H1 (cell line): Measurements from ENCODE around the gene PLEKHA4. TPM values are rescaled to one million over a fixed set of nuclear protein-coding genes. Genes with fewer than 3 reads are reported as not detected.

Source experiments
- CTCF ChIA-PET: fragments of 300-600 bp; sonication (Branson Sonifier 250); formaldehyde crosslinking; loops from one replicate; lab custom pipeline; 2021; ENCODE audit not compliant: partially characterized antibody; lab: Charles Lee
- POLR2A ChIA-PET: fragments of 300-600 bp; sonication (Branson Sonifier 250); formaldehyde crosslinking; loops from one replicate; lab custom pipeline; 2021; ENCODE audit warnings: inconsistent platforms; ENCODE audit not compliant: partially characterized antibody; lab: Charles Lee
- DNase-seq, 2 experiments: peaks; one replicate each; pipeline versions ENCODE4 v3.0.0 to v3.0.0-alpha.2; 2010 to 2022; ENCODE audit warnings: low spot score in 2 of 2, low read depth in 1 of 2, mixed read lengths in 1 of 2
- FAIRE-seq: peaks from 2 replicates; lab custom pipeline; 2011; peaks lifted over from hg19 to GRCh38; lab: Jason Lieb, UNC
- H2AFZ ChIP-seq: 2 replicates; pipeline ENCODE4 v1.8.1; 2012; ENCODE audit warnings: low read length, inconsistent platforms
- H2AK5ac ChIP-seq: 2 replicates; pipeline ENCODE4 v1.6.1; 2013; ENCODE audit warnings: low read depth, low read length
- H2BK120ac ChIP-seq: replicated peaks from 2 replicates; pipeline ENCODE3; 2013; ENCODE audit warnings: low read depth, low read length, inconsistent platforms
- H2BK12ac ChIP-seq: 2 replicates; pipeline ENCODE4 v1.6.1; 2013; ENCODE audit warnings: low read depth, low read length
- H2BK15ac ChIP-seq: 2 replicates; pipeline ENCODE4 v1.6.1; 2013; ENCODE audit warnings: low read length
- H2BK20ac ChIP-seq: 2 replicates; pipeline ENCODE4 v1.6.1; 2013; ENCODE audit warnings: low read length
- H2BK5ac ChIP-seq: 2 replicates; pipeline ENCODE4 v1.6.1; 2013; ENCODE audit warnings: low read depth, low read length
- H3K14ac ChIP-seq: 2 replicates; pipeline ENCODE4 v1.6.1; 2013; ENCODE audit warnings: inconsistent platforms; ENCODE audit not compliant: insufficient read length
- H3K18ac ChIP-seq: 2 replicates; pipeline ENCODE4 v1.6.1; 2013; ENCODE audit warnings: low read length; ENCODE audit errors: extremely low read depth
- H3K23ac ChIP-seq: 2 replicates; pipeline ENCODE4 v1.6.1; 2013; ENCODE audit warnings: inconsistent platforms; ENCODE audit not compliant: insufficient read length
- H3K23me2 ChIP-seq: 2 replicates; pipeline ENCODE4 v1.6.1; 2013; ENCODE audit warnings: low read depth, low read length
- H3K27ac ChIP-seq: 2 replicates; pipeline ENCODE4 v1.6.1; 2011; ENCODE audit warnings: low read depth, low read length, inconsistent platforms
- H3K27me3 ChIP-seq, 4 experiments: replicated peaks in 1 of 4; 1 replicate in 1 of 4; 2 replicates in 3 of 4; pipeline versions ENCODE4 v1.6.1 to v1.8.1; 2011 to 2013; ENCODE audit warnings: low read length in 3 of 4, mild to moderate bottlenecking in 3 of 4, inconsistent platforms in 2 of 4, mixed read lengths in 2 of 4, moderate library complexity in 1 of 4; ENCODE audit not compliant: control insufficient read depth in 3 of 4, insufficient read depth in 3 of 4; ENCODE audit errors: extremely low read depth in 1 of 4
- H3K36me3 ChIP-seq, 4 experiments: 2 replicates each; pipeline versions ENCODE4 v1.6.1 to v1.8.1; 2011 to 2013; ENCODE audit warnings: mild to moderate bottlenecking in 4 of 4, low read length in 3 of 4, moderate library complexity in 2 of 4, control low read depth in 1 of 4, inconsistent platforms in 1 of 4; ENCODE audit not compliant: insufficient read depth in 4 of 4, control insufficient read depth in 2 of 4
- H3K4ac ChIP-seq: replicated peaks from 2 replicates; pipeline ENCODE3; 2013; ENCODE audit warnings: low read length, low read depth, mixed read lengths, inconsistent platforms; ENCODE audit not compliant: insufficient read length
- H3K4me1 ChIP-seq, 4 experiments: replicated peaks in 1 of 4; 1 replicate in 1 of 4; 2 replicates in 3 of 4; pipeline versions ENCODE4 v1.6.1 to v1.8.1; 2011 to 2013; ENCODE audit warnings: low read length in 3 of 4, inconsistent platforms in 2 of 4, mixed read lengths in 1 of 4; ENCODE audit not compliant: insufficient read depth in 4 of 4, control insufficient read depth in 3 of 4
- H3K4me2 ChIP-seq, 2 experiments: 2 replicates each; pipeline versions ENCODE4 v1.6.1 to v1.8.1; 2011 to 2013; ENCODE audit warnings: low read depth in 2 of 2, low read length in 2 of 2, control low read depth in 1 of 2, inconsistent platforms in 1 of 2, mild to moderate bottlenecking in 1 of 2; ENCODE audit not compliant: insufficient read depth in 1 of 2
- H3K4me3 ChIP-seq, 4 experiments: fragments of 200-600, 300-600 bp in 1 of 4; sonication (generic), shearing (Covaris generic), sonication (Bioruptor Twin) in 1 of 4; 2 replicates each; pipeline versions ENCODE4 v1.5.1 to v1.8.1; 2011 to 2016; ENCODE audit warnings: low read length in 4 of 4, low read depth in 3 of 4, control low read depth in 2 of 4, inconsistent platforms in 2 of 4, mild to moderate bottlenecking in 2 of 4, mixed read lengths in 1 of 4, moderate library complexity in 1 of 4; ENCODE audit not compliant: insufficient read depth in 2 of 4; ENCODE audit errors: extremely low read depth in 1 of 4
- H3K56ac ChIP-seq: replicated peaks from 2 replicates; pipeline ENCODE3; 2013; ENCODE audit warnings: low read depth, mild to moderate bottlenecking, mixed read lengths, low read length, inconsistent platforms; ENCODE audit not compliant: insufficient read length
- H3K79me1 ChIP-seq: 2 replicates; pipeline ENCODE4 v1.6.1; 2013; ENCODE audit warnings: low read depth, low read length, control low read depth
- H3K79me2 ChIP-seq, 2 experiments: 2 replicates each; pipeline versions ENCODE4 v1.6.1 to v1.8.1; 2012 to 2013; ENCODE audit warnings: low read length in 2 of 2, mild to moderate bottlenecking in 2 of 2, inconsistent platforms in 1 of 2; ENCODE audit not compliant: insufficient read depth in 2 of 2, control insufficient read depth in 1 of 2
- H3K9ac ChIP-seq, 4 experiments: replicated peaks in 1 of 4; 1 replicate in 1 of 4; 2 replicates in 3 of 4; pipeline versions ENCODE4 v1.6.1 to v1.8.1; 2011 to 2013; ENCODE audit warnings: low read depth in 3 of 4, low read length in 3 of 4, control low read depth in 2 of 4, mild to moderate bottlenecking in 2 of 4, moderate library complexity in 2 of 4, inconsistent platforms in 1 of 4; ENCODE audit errors: extremely low read depth in 1 of 4
- H3K9me3 ChIP-seq, 2 experiments: 2 replicates each; pipeline versions ENCODE4 v1.6.1 to v1.8.1; 2012 to 2013; ENCODE audit warnings: mild to moderate bottlenecking in 2 of 2, moderate library complexity in 2 of 2, control low read depth in 1 of 2, inconsistent platforms in 1 of 2, low read depth in 1 of 2, low read length in 1 of 2, mixed read lengths in 1 of 2; ENCODE audit not compliant: insufficient read depth in 2 of 2
- H4K20me1 ChIP-seq, 2 experiments: replicated peaks in 1 of 2; 2 replicates each; pipeline versions ENCODE3 to v1.8.1; 2011 to 2013; ENCODE audit warnings: inconsistent platforms in 2 of 2, low read length in 2 of 2, mild to moderate bottlenecking in 1 of 2; ENCODE audit not compliant: insufficient read depth in 2 of 2, control insufficient read depth in 1 of 2
- H4K5ac ChIP-seq: 2 replicates; pipeline ENCODE4 v1.6.1; 2013; ENCODE audit warnings: low read length, low read depth, mixed read lengths, inconsistent platforms; ENCODE audit not compliant: insufficient read length
- H4K8ac ChIP-seq: 2 replicates; pipeline ENCODE4 v1.8.0; 2013; ENCODE audit warnings: mild to moderate bottlenecking, moderate library complexity, low read length, inconsistent platforms; ENCODE audit not compliant: insufficient read depth; ENCODE audit errors: extremely low read depth
- H4K91ac ChIP-seq: replicated peaks from 2 replicates; pipeline ENCODE3; 2013; ENCODE audit warnings: low read length, mixed read lengths, inconsistent platforms; ENCODE audit not compliant: insufficient read length
- NANOG ChIP-seq: IDR thresholded peaks from 2 replicates; pipeline ENCODE4 v1.6.1; 2011; ENCODE audit warnings: low read length, low read depth, mild to moderate bottlenecking, inconsistent platforms; ENCODE audit not compliant: insufficient read depth, poor library complexity, severe bottlenecking
- WGBS, 2 experiments: shearing (Covaris generic) in 1 of 2; methylation state at CpG; one replicate each; pipeline versions ENCODE4 v1.1.6 to v1.1.7; 2013 to 2015; ENCODE audit warnings: low lambda C conversion rate in 2 of 2, mixed read lengths in 2 of 2, inconsistent platforms in 1 of 2, low coverage in 1 of 2, missing lambda C conversion rate in 1 of 2; ENCODE audit not compliant: insufficient replicate concordance in 2 of 2, insufficient coverage in 1 of 2, insufficient read length in 1 of 2; ENCODE audit errors: extremely low coverage in 1 of 2, missing lambda C conversion rate in 1 of 2; 5-methylcytosine and 5-hydroxymethylcytosine counted together
- polyA plus RNA-seq, 7 experiments: library from polyadenylated mRNA; depleted of rRNA in 3 of 7; stranded (reverse) in 5 of 7; unstranded in 2 of 7; fragments of >200 nt in 5 of 7; fragments of 200-250 nt in 2 of 7; gene quantifications; 1 replicate in 5 of 7; 2 replicates in 1 of 7; 4 replicates in 1 of 7; pipeline versions ENCODE4 v1.2.1 to v1.2.3, GENCODE V29; 2011 to 2013; ENCODE audit warnings: missing spikeins in 2 of 7, mixed read lengths in 2 of 7
- total RNA-seq: library from RNA; stranded (reverse); fragmentation: NEBNext Ultra II Directional; extraction: Animal tissue kit (Norgen Biotek cat#: 25700); gene quantifications from 2 replicates; pipeline ENCODE4 v1.2.1, GENCODE V29; 2021

Gene PLEKHA4
- total and polyA plus RNA-seq, 2 of the 8 experiments (the other 6 are each of a cell fraction or from before 2014, with no cell fraction given): 8.2 to 18.0 TPM

GRCh38 chr19:48830965-48831364 is 37.5 kb downstream of the PLEKHA4 start:
- CTCF ChIA-PET: interaction anchor here (1.7 to 8.8 kb wide), 5 partner anchors 12 to 43 kb away, joined by 5 to 111 read pairs (median 56); no protein-coding TSS in a partner anchor
- Histone ChIP-seq H4K5ac (no peak overlapping the region), H3K9me3 (no peaks in the 10 kb centered on the region), H3K18ac (no peak overlapping the region), H3K36me3 (peaks cover 0 to 16% (median 3%) of the 10 kb centered on the region in 4 experiments; a peak in 6 of 8 replicates), H3K4me2 (no peak overlapping the region), H4K91ac (no peak overlapping the region), H2BK12ac (no peak overlapping the region), H4K8ac (no peak overlapping the region), H2AK5ac (no peak overlapping the region), H3K4me1 (no peaks in the 10 kb centered on the region; a peak in 1 of 7 replicates), H3K27me3 (no peaks in the 10 kb centered on the region), H2AFZ (no peak overlapping the region), H3K79me2 (no peaks in the 10 kb centered on the region), H3K79me1 (no peaks in the 10 kb centered on the region), H3K4me3 (no peak overlapping the region), H2BK120ac (no peak overlapping the region), H3K23ac (no peak overlapping the region), H2BK20ac (no peak overlapping the region), H3K23me2 (peaks cover 2% of the 10 kb centered on the region; the same call in 1 of the 2 replicates), H3K27ac (no peak overlapping the region), H3K4ac (no peak overlapping the region), H4K20me1 (no peaks in the 10 kb centered on the region), H3K56ac (no peak overlapping the region), H2BK5ac (no peak overlapping the region), H2BK15ac (no peak overlapping the region), H3K9ac (no peak overlapping the region), H3K14ac (no peak overlapping the region)
- no peak for TF ChIP-seq NANOG
- DNase-seq (no peak), FAIRE-seq (no peak)
- POLR2A ChIA-PET: interaction anchor here (1.3 to 1.4 kb wide), 2 partner anchors 12 to 36 kb away, joined by 3 read pairs; no protein-coding TSS in a partner anchor
- 96% methylated on average over 4 of the region's 4 CpGs; no CpG with 5 or more reads in 1 of the 2 experiments for WGBS, 2 experiments
